NT2/D1 (cell line): ENCODE results near the gene XPR1.

Experiments
- SUZ12 ChIP-seq: IDR thresholded peaks from 2 replicates; pipeline ENCODE4 v1.6.1; 2011; ENCODE audit not compliant: insufficient read length, insufficient read depth; ENCODE audit errors: extremely low read depth
- YY1 ChIP-seq: IDR thresholded peaks from 2 replicates; pipeline ENCODE4 v1.6.1; 2011; ENCODE audit not compliant: insufficient read length, insufficient read depth
- ZNF274 ChIP-seq: IDR thresholded peaks from 2 replicates; pipeline ENCODE4 v1.6.1; 2011; ENCODE audit warnings: mild to moderate bottlenecking, low read depth, low read length

DNA sequence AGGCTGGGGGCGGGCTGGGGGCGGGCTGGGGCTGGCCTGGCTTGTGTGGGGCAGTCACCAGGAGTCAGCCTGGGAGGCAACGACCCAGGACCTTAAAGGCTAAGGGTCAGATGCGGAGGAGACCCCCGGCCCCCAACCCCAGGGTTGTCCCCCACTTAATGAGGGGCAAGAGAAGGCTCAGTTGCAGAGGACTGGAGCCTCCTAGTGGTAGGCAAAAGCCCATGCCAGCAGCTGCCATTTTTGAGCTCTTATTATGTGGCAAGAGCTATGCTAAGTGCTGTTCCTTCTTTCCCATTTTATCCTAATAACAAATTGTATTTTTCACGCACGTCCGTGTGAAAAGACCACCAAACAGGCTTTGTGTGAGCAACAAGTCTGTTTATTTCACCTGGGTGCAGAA, 288.9 kb downstream of the XPR1 start:
- TF ChIP-seq YY1 (no peak), SUZ12 (no peak), ZNF274 (no peak)
